Endodermal cell (in vitro differentiated cells): ENCODE data around the gene COL21A1. TPM values are rescaled to one million over a fixed set of nuclear protein-coding genes. Genes with fewer than 3 reads are reported as not detected.

Source experiments
- DNase-seq: peaks from one replicate; pipeline ENCODE4 v3.0.0-alpha.2; 2017
- H3K27ac ChIP-seq: 2 replicates; pipeline ENCODE4 v1.5.1; 2013; ENCODE audit warnings: mild to moderate bottlenecking, low read depth, low read length, moderate library complexity
- H3K27me3 ChIP-seq: 2 replicates; pipeline ENCODE4 v1.6.1; 2013; ENCODE audit warnings: mild to moderate bottlenecking, low read length, moderate library complexity; ENCODE audit not compliant: insufficient read depth, control insufficient read depth, poor library complexity, severe bottlenecking
- H3K36me3 ChIP-seq: 2 replicates; pipeline ENCODE4 v1.7.0; 2013; ENCODE audit warnings: mild to moderate bottlenecking, low read length, moderate library complexity; ENCODE audit not compliant: control insufficient read depth, insufficient read depth
- H3K4me1 ChIP-seq: one replicate; pipeline ENCODE4 v1.7.0; 2013; ENCODE audit warnings: low read length; ENCODE audit not compliant: control insufficient read depth, insufficient read depth
- H3K4me3 ChIP-seq: 2 replicates; pipeline ENCODE4 v1.5.1; 2013; ENCODE audit warnings: mild to moderate bottlenecking, low read length, moderate library complexity
- H3K9ac ChIP-seq: 2 replicates; pipeline ENCODE4 v1.6.1; 2013; ENCODE audit warnings: mild to moderate bottlenecking, low read length, moderate library complexity; ENCODE audit not compliant: poor library complexity, severe bottlenecking; ENCODE audit errors: extremely low read depth
- H3K9me3 ChIP-seq: 2 replicates; pipeline ENCODE4 v1.6.1; 2013; ENCODE audit warnings: mild to moderate bottlenecking, low read length, moderate library complexity; ENCODE audit not compliant: control insufficient read depth
- H3K27ac Mint-ChIP-seq: 2 replicates; pipeline ENCODE4 v1.8.0; 2020; ENCODE audit warnings: mixed read lengths
- H3K27me3 Mint-ChIP-seq: 2 replicates; pipeline ENCODE4 v1.8.0; 2021; ENCODE audit warnings: mild to moderate bottlenecking, mixed read lengths; ENCODE audit not compliant: insufficient read depth
- H3K36me3 Mint-ChIP-seq: 2 replicates; pipeline ENCODE4 v1.8.0; 2020; ENCODE audit warnings: low read depth, mixed read lengths
- H3K4me1 Mint-ChIP-seq: 2 replicates; pipeline ENCODE4 v1.8.0; 2020; ENCODE audit warnings: mixed read lengths
- H3K4me3 Mint-ChIP-seq: 2 replicates; pipeline ENCODE4 v1.8.0; 2020; ENCODE audit warnings: mild to moderate bottlenecking, moderate library complexity, mixed read lengths
- H3K9me3 Mint-ChIP-seq: 2 replicates; pipeline ENCODE4 v1.8.0; 2020; ENCODE audit warnings: mild to moderate bottlenecking, mixed read lengths
- WGBS, 2 experiments: methylation state at CpG; one replicate each; pipeline versions ENCODE4 v1.1.5 to v1.1.7; 2013; ENCODE audit warnings: missing lambda C conversion rate in 2 of 2, mixed read lengths in 1 of 2; ENCODE audit not compliant: insufficient coverage in 1 of 2, insufficient read length in 1 of 2; 5-methylcytosine and 5-hydroxymethylcytosine counted together
- total RNA-seq, 2 donors: library from RNA; stranded (reverse); fragmentation: NEBNext Ultra II Directional in 1 of 2; extraction: Animal tissue kit (Norgen Biotek cat#: 25700) in 1 of 2; gene quantifications; 2 replicates in 1 of 2; 3 replicates in 1 of 2; pipeline ENCODE4 v1.2.1, GENCODE V29; 2021
- TF ChIP-seq, protein P1 (sequence below): fragments of 200-600 bp; sonication (generic); conservative IDR thresholded peaks from 2 replicates; pipeline ENCODE4 v1.5.0; 2021; ENCODE audit warnings: antibody characterized with exemption, mild to moderate bottlenecking

The COL21A1 gene
- total RNA-seq, 2 donors from 2014 or later: 0.71 to 1.9 TPM

GRCh38 chr6:56244528-56245253 is 2.7 kb downstream of the COL21A1 start:
- no peak for DNase-seq
- Mint-ChIP-seq H3K4me3 (no peak overlapping the region), H3K27me3 (peaks cover 41% of the 10 kb centered on the region), H3K4me1 (peaks cover 3% of the 10 kb centered on the region), H3K36me3 (no peaks in the 10 kb centered on the region), H3K27ac (no peak overlapping the region), H3K9me3 (no peaks in the 10 kb centered on the region)
- no peak overlapping the region for H3K4me3 ChIP-seq
- H3K4me1 ChIP-seq: no peaks in the 10 kb centered on the region
- H3K36me3 ChIP-seq: no peaks in the 10 kb centered on the region
- H3K9ac ChIP-seq: no peak overlapping the region
- no peak overlapping the region for H3K27ac ChIP-seq
- H3K9me3 ChIP-seq: no peaks in the 10 kb centered on the region
- 95% methylated on average over 2 of the region's 3 CpGs; no CpG with 5 or more reads in 1 of the 2 experiments for WGBS, 2 experiments
- H3K27me3 ChIP-seq: peaks cover 12% of the 10 kb centered on the region
- TF ChIP-seq, protein P1, sequence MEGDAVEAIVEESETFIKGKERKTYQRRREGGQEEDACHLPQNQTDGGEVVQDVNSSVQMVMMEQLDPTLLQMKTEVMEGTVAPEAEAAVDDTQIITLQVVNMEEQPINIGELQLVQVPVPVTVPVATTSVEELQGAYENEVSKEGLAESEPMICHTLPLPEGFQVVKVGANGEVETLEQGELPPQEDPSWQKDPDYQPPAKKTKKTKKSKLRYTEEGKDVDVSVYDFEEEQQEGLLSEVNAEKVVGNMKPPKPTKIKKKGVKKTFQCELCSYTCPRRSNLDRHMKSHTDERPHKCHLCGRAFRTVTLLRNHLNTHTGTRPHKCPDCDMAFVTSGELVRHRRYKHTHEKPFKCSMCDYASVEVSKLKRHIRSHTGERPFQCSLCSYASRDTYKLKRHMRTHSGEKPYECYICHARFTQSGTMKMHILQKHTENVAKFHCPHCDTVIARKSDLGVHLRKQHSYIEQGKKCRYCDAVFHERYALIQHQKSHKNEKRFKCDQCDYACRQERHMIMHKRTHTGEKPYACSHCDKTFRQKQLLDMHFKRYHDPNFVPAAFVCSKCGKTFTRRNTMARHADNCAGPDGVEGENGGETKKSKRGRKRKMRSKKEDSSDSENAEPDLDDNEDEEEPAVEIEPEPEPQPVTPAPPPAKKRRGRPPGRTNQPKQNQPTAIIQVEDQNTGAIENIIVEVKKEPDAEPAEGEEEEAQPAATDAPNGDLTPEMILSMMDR: no peak

DNA sequence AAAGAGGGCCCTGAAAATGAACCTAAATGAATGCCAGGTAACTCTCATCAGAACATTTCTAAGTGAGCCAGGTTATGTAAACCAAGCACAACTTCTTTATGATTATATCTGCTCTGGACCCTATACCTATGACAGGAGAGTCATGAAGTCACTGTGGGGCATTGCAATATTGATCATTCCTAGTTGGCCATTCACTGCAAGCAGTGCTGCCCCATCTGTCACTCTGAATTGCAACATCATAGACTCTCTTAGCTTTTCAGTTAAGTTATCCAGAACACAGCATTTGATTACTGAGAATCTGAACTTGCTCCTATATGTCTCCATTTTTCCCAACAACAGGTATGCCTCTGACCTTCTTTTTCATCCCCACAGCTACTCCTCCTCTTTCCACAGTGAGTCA is 3.3 kb downstream of the COL21A1 start:
- DNase-seq: no peak
- no peak overlapping the region for H3K4me3 ChIP-seq
- no peak overlapping the region for H3K9ac ChIP-seq
- Mint-ChIP-seq H3K27ac (no peak overlapping the region), H3K27me3 (peaks cover 36% of the 10 kb centered on the region), H3K36me3 (no peaks in the 10 kb centered on the region), H3K4me1 (peaks cover 3% of the 10 kb centered on the region), H3K4me3 (no peak overlapping the region), H3K9me3 (no peaks in the 10 kb centered on the region)
- no peaks in the 10 kb centered on the region for H3K36me3 ChIP-seq
- peaks cover 12% of the 10 kb centered on the region for H3K27me3 ChIP-seq
- H3K9me3 ChIP-seq: no peaks in the 10 kb centered on the region
- no peak overlapping the region for H3K27ac ChIP-seq
- H3K4me1 ChIP-seq: no peaks in the 10 kb centered on the region
- TF ChIP-seq, protein P1: no peak

GRCh38 chr6:56243518-56244070 is 3.8 kb downstream of the COL21A1 start:
- H3K4me3 ChIP-seq: no peak overlapping the region
- peaks cover 31% of the 10 kb centered on the region for H3K27me3 Mint-ChIP-seq
- 92 to 100% methylated on average over 1 to 2 of the region's 2 CpGs for WGBS, 2 experiments
- H3K4me1 Mint-ChIP-seq: peaks cover 3% of the 10 kb centered on the region
- no peak overlapping the region for H3K9ac ChIP-seq
- H3K4me3 Mint-ChIP-seq: no peak overlapping the region
- H3K27ac ChIP-seq: no peak overlapping the region
- no peak for DNase-seq
- TF ChIP-seq, protein P1: no peak
- no peak overlapping the region for H3K27ac Mint-ChIP-seq
- no peaks in the 10 kb centered on the region for H3K36me3 Mint-ChIP-seq
- H3K36me3 ChIP-seq: no peaks in the 10 kb centered on the region
- H3K27me3 ChIP-seq: peaks cover 12% of the 10 kb centered on the region
- no peaks in the 10 kb centered on the region for H3K4me1 ChIP-seq
- no peaks in the 10 kb centered on the region for H3K9me3 Mint-ChIP-seq
- H3K9me3 ChIP-seq: no peaks in the 10 kb centered on the region
